Cardiac fibroblast (primary cell): ENCODE measurements around the gene GNG12.
"Not testable (repeated sequence)": the region's sequence is repeated elsewhere in the genome, so short reads cannot be mapped to it uniquely, and the experiment has no call there.

ENCODE experiments used
- DNase-seq, 2 donors: peaks; one replicate each; pipeline versions ENCODE4 v3.0.0 to v3.0.0-alpha.2; 2010; ENCODE audit warnings: low read depth in 2 of 2
- H3K4me3 ChIP-seq, 2 donors: replicated peaks in 1 of 2; 1 replicate in 1 of 2; 2 replicates in 1 of 2; pipeline ENCODE4 v1.5.1; 2011; ENCODE audit warnings: low read depth in 2 of 2, low read length in 2 of 2, mild to moderate bottlenecking in 2 of 2, moderate library complexity in 1 of 2
- TF ChIP-seq, protein P1 (sequence below): IDR thresholded peaks from one replicate; pipeline ENCODE4 v1.5.1; 2011; ENCODE audit warnings: low read depth, mild to moderate bottlenecking, low read length, inconsistent platforms

Gene GNG12

DNA sequence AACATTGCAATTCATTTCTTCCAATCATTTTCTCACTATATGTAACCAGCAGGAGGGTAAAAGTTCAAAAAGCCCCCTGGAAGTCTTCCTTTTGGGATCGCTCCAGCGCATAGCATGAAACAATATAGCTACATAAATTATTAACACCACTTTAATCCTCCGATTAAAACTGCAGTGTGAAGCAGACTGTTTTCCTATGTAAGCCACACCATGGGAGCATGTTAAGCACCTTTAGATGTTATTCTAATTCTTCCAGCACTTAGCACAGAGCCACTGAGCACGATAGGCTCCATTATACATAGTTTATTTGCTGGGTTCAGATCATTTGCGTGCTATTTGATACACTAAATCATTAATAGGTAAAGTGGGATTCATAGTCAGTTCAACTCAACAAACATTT lies 166.6 kb downstream of the GNG12 start:
- no peak for DNase-seq
- TF ChIP-seq, protein P1, sequence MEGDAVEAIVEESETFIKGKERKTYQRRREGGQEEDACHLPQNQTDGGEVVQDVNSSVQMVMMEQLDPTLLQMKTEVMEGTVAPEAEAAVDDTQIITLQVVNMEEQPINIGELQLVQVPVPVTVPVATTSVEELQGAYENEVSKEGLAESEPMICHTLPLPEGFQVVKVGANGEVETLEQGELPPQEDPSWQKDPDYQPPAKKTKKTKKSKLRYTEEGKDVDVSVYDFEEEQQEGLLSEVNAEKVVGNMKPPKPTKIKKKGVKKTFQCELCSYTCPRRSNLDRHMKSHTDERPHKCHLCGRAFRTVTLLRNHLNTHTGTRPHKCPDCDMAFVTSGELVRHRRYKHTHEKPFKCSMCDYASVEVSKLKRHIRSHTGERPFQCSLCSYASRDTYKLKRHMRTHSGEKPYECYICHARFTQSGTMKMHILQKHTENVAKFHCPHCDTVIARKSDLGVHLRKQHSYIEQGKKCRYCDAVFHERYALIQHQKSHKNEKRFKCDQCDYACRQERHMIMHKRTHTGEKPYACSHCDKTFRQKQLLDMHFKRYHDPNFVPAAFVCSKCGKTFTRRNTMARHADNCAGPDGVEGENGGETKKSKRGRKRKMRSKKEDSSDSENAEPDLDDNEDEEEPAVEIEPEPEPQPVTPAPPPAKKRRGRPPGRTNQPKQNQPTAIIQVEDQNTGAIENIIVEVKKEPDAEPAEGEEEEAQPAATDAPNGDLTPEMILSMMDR: no peak

DNA sequence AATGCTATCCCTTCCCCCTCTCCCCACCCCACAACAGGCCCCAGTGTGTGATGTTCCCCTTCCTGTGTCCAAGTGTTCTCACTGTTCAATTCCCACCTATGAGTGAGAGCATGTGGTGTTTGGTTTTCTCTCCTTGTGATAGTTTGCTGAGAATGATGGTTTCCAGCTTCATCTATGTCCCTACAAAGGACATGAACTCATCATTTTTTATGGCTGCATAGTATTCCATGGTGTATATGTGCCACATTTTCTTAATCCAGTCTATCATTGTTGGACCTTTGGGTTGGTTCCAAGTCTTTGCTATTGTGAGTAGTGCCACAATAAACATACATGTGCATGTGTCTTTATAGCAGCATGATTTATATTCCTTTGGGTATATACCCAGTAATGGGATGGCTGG lies 168.0 kb downstream of the GNG12 start:
- not testable (repeated sequence) for H3K4me3 ChIP-seq, DNase-seq

More for the DNA sequence above, 166.6 kb downstream of the GNG12 start:
- H3K4me3 ChIP-seq: no peak overlapping the region

DNA sequence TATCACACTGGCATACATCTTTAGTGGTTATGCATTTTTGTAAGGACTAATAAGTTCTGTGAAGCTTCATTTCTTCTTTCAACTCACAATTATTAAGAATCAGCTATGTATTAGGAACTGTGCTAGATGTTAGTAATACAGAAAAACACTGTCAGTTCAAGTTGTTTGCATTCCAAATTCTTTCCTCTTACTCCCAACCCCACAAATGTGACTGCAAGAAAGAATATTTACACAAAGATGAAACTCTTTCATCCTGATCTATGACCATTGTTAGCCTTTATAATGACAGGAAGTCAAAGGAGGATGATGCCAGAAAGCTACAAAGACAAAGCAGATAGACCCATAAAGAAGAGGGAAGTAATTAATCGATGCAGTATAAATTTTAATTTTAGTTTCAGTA lies 169.2 kb downstream of the GNG12 start:
- no peak overlapping the region for H3K4me3 ChIP-seq
- TF ChIP-seq, protein P1: no peak
- peak in 1 of 2 donors; percentile 50 for DNase-seq

DNA sequence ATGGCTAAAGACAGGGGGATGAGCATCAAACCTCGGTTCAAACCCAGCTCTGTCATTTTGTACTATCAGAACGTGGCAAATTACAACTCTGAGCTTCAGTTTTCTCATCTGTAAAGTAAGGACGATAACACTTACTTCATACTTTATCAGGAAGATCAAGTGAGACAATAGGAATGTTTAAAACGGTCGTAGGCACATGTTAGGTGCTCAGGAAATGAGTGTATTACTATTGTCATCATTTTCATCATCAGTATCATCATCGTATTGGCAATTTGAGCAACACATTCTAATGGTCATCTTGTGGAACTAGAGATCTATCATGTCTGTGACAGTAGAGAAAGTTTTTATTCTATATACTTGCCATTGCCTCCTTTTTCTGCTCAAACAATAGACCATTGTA lies 170.4 kb downstream of the GNG12 start:
- peak in 1 of 2 donors; percentile 56 for DNase-seq
- TF ChIP-seq, protein P1: no peak
- no peak overlapping the region for H3K4me3 ChIP-seq

DNA sequence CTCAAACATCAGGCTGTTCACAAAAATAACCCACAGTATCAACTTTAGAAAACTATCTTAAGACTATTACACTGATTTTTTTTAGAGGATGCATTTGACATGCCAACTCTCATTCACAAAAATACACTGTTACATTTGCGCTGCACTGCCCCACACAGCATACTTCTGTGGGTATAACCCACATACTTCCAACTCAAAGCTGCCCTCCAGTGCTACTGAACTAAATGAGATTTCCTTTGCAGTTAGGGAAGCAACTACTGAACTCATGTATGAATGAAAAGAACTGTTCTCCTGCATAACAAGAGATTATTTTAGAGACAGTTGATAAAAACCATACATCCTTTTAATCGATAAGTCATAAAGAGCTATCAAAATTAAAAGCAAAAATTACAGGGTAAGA lies 174.0 kb downstream of the GNG12 start:
- DNase-seq: no peak
- TF ChIP-seq, protein P1: no peak
- H3K4me3 ChIP-seq: no peak overlapping the region

DNA sequence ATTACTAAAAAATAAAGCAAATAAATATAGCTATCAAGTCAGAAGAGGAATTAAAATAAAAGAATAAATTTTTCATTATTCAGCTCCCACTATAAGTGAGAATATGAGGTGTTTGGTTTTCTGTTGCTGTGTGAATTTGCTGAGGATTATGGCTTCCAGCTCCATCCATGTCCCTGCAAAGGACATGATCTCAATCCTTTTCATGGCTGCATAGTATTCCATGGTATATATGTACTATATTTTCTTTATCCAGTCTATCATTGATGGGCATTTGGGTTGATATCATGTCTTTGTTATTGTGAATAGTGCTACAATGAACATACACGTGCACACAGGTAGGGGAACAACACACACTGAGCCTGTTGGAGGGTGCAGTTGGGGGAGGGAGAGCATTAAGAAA lies 176.1 kb downstream of the GNG12 start:
- DNase-seq, H3K4me3 ChIP-seq: not testable (repeated sequence)

DNA sequence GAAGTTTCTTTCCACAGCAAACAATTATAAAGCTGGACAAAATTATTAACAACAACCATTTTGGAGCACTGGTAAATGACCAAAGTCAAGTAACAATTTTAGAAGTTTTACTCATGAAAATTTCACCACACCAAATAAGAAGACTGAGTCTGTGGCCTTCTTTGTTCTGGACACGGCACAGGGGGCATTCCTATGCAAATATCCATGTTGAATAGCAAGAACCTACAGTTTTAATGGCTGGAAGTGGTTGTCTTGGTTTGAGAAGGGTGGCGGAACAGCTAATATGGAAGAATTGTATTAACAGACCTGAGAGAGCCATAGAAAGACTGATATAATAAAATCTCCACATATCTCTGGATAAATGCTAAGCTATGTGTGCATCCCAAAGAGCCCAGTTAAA lies 177.7 kb downstream of the GNG12 start:
- no peak for DNase-seq
- H3K4me3 ChIP-seq: no peak overlapping the region
- TF ChIP-seq, protein P1: no peak

DNA sequence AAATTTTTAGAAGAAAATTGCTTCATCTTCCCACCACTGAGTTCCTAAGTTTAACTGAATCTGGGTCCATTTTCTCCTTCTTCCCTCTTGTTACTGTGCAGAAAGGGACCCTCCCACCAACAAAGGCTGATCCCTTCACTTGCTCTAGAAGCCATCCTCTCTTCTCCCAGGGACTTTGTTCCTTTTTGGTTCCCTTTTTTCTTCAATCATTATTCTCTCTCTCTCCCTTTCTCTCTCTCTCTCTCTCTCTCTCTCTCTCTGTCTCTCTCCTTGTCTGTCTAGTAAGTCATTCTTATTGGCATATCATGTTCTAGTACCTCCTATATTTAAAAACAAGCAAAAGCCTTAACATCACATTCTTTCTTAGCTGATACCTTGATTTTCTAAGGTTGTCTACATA lies 180.0 kb downstream of the GNG12 start:
- TF ChIP-seq, protein P1: no peak
- DNase-seq: no peak
- H3K4me3 ChIP-seq: no peak overlapping the region
